ENCODE measurements around the gene TIPRL. TPM values are rescaled to one million over a fixed set of nuclear protein-coding genes. Genes with fewer than 3 reads are reported as not detected.

TIPRL gene
- total RNA-seq, 1 donor from 2014 or later = 23.7 TPM

DNA sequence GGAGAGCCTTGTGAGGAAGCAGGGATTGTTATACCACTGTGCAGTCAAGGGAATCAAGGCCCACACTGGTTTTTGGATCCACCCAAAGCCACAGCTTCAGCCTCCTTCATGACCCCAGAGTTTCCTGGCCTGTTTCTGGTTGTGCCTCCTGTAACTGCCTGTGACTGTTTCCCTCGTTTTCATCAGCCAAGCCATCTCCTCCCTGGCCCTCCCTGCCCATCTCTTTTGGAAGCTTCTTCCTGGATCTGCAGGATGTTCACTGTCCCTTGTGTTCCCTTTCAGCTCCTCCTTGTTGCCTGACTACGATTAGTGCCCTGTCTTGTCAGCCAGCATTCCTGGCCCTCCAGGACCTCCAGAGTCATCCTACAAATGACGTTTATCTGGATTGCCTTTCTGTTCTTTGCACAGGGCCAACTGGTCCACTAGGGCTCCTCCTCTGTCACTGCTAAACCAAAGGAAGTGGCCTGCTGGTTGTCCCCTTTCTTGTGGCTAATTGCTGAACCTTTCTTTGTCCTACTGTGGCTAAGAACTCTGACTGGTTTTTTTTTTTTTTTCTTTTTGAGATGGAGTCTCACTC, 65.0 kb downstream of the TIPRL start:
- intact Hi-C loops (cut with DNase I) = no loop called here
- Histone ChIP-seq H3K9me3 (no peaks in the 10 kb centered on the region), H3K27ac (peak overlapping the region; percentile 68), H3K36me3 (peaks cover 94% of the 10 kb centered on the region), H3K27me3 (ENCODE audit: low read depth) (no peaks in the 10 kb centered on the region), H3K4me1 (peaks cover 25% of the 10 kb centered on the region), H3K4me3 (no peak overlapping the region)
- no peak for DNase-seq
- ATAC-seq = peak; percentile 23 to 58
- TF ChIP-seq, protein P1, sequence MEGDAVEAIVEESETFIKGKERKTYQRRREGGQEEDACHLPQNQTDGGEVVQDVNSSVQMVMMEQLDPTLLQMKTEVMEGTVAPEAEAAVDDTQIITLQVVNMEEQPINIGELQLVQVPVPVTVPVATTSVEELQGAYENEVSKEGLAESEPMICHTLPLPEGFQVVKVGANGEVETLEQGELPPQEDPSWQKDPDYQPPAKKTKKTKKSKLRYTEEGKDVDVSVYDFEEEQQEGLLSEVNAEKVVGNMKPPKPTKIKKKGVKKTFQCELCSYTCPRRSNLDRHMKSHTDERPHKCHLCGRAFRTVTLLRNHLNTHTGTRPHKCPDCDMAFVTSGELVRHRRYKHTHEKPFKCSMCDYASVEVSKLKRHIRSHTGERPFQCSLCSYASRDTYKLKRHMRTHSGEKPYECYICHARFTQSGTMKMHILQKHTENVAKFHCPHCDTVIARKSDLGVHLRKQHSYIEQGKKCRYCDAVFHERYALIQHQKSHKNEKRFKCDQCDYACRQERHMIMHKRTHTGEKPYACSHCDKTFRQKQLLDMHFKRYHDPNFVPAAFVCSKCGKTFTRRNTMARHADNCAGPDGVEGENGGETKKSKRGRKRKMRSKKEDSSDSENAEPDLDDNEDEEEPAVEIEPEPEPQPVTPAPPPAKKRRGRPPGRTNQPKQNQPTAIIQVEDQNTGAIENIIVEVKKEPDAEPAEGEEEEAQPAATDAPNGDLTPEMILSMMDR (IDR thresholded peaks at IDR 0.05) = no peak

DNA sequence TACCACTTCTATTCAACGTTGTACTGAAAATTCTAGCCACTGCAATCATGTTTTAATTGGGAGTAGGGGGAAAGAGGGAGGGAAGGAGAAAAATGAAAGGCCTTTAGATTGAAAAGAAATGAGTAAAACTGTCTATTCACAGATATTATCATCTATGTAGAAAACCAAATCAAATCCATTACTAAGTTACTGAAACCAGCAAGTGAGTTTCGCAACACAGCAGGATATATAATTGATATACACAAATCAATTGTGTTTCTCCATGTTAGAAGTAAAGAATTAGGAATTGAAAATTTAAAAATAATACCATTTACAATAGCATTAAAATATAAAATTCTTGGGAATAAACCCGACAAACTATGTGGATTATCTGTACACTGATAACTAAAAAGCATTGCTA, 66.3 kb downstream of the TIPRL start:
- TF ChIP-seq, protein P1 (IDR thresholded peaks at IDR 0.05) = no peak
- Histone ChIP-seq H3K36me3 (peaks cover 94% of the 10 kb centered on the region), H3K27ac (peak overlapping the region; percentile 68), H3K4me1 (peaks cover 25% of the 10 kb centered on the region), H3K9me3 (no peaks in the 10 kb centered on the region), H3K27me3 (ENCODE audit: low read depth) (no peaks in the 10 kb centered on the region), H3K4me3 (no peak overlapping the region)
- no peak for DNase-seq
- no peak for ATAC-seq
- intact Hi-C loops (cut with DNase I) = no loop called here

DNA sequence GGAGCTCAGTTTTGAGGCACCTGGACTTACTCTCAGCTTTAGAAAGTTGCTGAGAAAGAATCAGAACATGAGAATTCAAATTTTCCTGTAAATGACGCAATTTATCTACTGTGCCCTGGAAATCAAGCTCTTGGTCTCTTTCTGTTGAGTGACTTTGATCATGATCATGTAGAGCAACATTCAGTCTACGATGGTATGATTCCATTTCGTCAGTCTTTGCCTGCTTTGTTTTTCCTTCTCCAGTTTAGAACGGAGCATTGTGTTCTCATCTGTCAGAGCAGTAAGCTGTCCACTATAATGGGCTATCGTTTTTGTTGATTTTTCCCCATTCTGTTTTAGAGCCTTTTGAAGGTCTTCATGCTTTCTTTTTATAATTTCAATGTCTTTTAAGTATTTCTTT, 67.7 kb downstream of the TIPRL start:
- Histone ChIP-seq H3K27me3 (ENCODE audit: low read depth) (no peaks in the 10 kb centered on the region), H3K4me3 (no peak overlapping the region), H3K4me1 (peaks cover 25% of the 10 kb centered on the region), H3K9me3 (no peaks in the 10 kb centered on the region), H3K27ac (no peak overlapping the region), H3K36me3 (peaks cover 93% of the 10 kb centered on the region)
- no peak for ATAC-seq
- no peak for DNase-seq
- TF ChIP-seq, protein P1 (IDR thresholded peaks at IDR 0.05) = no peak
- intact Hi-C loops (cut with DNase I) = no loop called here

Other genes with a start within 250 kb of the TIPRL start
- gene DCAF6, start 242.3 kb upstream of the TIPRL start, total RNA-seq = 50.6 TPM
- gene MPC2, start 241.9 kb upstream of the TIPRL start, total RNA-seq = 49.6 TPM
- gene GPR161, start 42.0 kb upstream of the TIPRL start, total RNA-seq = 9.6 TPM
- gene SFT2D2, start 47.0 kb downstream of the TIPRL start, total RNA-seq = 74.6 TPM
- 3.1 TPM for gene TBX19, start 101.9 kb downstream of the TIPRL start, total RNA-seq